ENCODE results near the gene B3GNT7.
"Not testable (repeated sequence)": the region's sequence is repeated elsewhere in the genome, so short reads cannot be mapped to it uniquely, and the experiment has no call there.

Gene B3GNT7

GRCh38 chr2:231367178-231367577 is 28.3 kb upstream of the B3GNT7 start:
- no peak for DNase-seq

GRCh38 chr2:231369580-231370428 is 25.7 kb upstream of the B3GNT7 start:
- DNase-seq, result no peak

GRCh38 chr2:231370429-231370748 is 25.1 kb upstream of the B3GNT7 start:
- DNase-seq, result no peak

GRCh38 chr2:231370749-231371429 is 24.6 kb upstream of the B3GNT7 start:
- no peak for DNase-seq

GRCh38 chr2:231371430-231372054 is 24.0 kb upstream of the B3GNT7 start:
- DNase-seq, result no peak

- DNase-seq, result no peak
These were observed 23.2 kb upstream of the B3GNT7 start for GRCh38 chr2:231372326-231372725.

- DNase-seq, result no peak
These were observed 22.3 kb upstream of the B3GNT7 start for GRCh38 chr2:231373184-231373583.

GRCh38 chr2:231373786-231374349 is 21.6 kb upstream of the B3GNT7 start:
- DNase-seq, result no peak

GRCh38 chr2:231374771-231375170 is 20.7 kb upstream of the B3GNT7 start:
- DNase-seq, result no peak

GRCh38 chr2:231375994-231376615 is 19.4 kb upstream of the B3GNT7 start:
- not testable (repeated sequence) for DNase-seq

- DNase-seq, result no peak
These were observed 18.7 kb upstream of the B3GNT7 start for GRCh38 chr2:231376857-231377256.

- DNase-seq, result no peak
These were observed 17.3 kb upstream of the B3GNT7 start for GRCh38 chr2:231378026-231378722.

- DNase-seq, result no peak
These were observed 16.0 kb upstream of the B3GNT7 start for GRCh38 chr2:231379266-231380215.

GRCh38 chr2:231380307-231380706 is 15.2 kb upstream of the B3GNT7 start:
- DNase-seq, result no peak

- DNase-seq, result no peak
These were observed 14.3 kb upstream of the B3GNT7 start for GRCh38 chr2:231380991-231381847.

- no peak for DNase-seq
These were observed 13.4 kb upstream of the B3GNT7 start for GRCh38 chr2:231382116-231382515.

GRCh38 chr2:231383416-231384108 is 11.9 kb upstream of the B3GNT7 start:
- DNase-seq, result no peak

- no peak for DNase-seq
These were observed 11.4 kb upstream of the B3GNT7 start for GRCh38 chr2:231384109-231384435.

- DNase-seq, result no peak
These were observed 10.5 kb upstream of the B3GNT7 start for GRCh38 chr2:231384970-231385369.

GRCh38 chr2:231385429-231385828 is 10.1 kb upstream of the B3GNT7 start:
- DNase-seq, result no peak
